HEK293T (cell line): ENCODE data around the gene CIP2A.

Source experiments
- CTCF ChIA-PET: fragments of 350-600 bp; formaldehyde crosslinking; extraction: SDS; loops from one replicate; lab custom pipeline; 2021; ENCODE audit warnings: antibody characterized with exemption, inconsistent platforms; lab: Yijun Ruan, JAX
- POLR2A ChIA-PET: fragments of 350-600 bp; formaldehyde crosslinking; extraction: SDS; loops from one replicate; lab custom pipeline; 2020; ENCODE audit warnings: antibody characterized with exemption, inconsistent platforms; lab: Yijun Ruan, JAX
- DNase-seq: peaks from one replicate; pipeline ENCODE4 v3.0.0; 2012; ENCODE audit warnings: mixed read lengths; ENCODE audit errors: extremely low spot score
- ARNT ChIP-seq: fragments of 450-650 bp; IDR thresholded peaks from 2 replicates; pipeline ENCODE4 v1.6.1; 2017; ENCODE audit warnings: mild to moderate bottlenecking
- BHLHE40 ChIP-seq: fragments of 450-650 bp; IDR thresholded peaks from 2 replicates; pipeline ENCODE4 v1.6.1; 2016; ENCODE audit warnings: mild to moderate bottlenecking, moderate library complexity, borderline replicate concordance
- CTBP1 ChIP-seq: fragments of 450-650 bp; IDR thresholded peaks from 2 replicates; pipeline ENCODE4 v1.6.1; 2016; ENCODE audit warnings: borderline replicate concordance
- ELF4 ChIP-seq: fragments of 450-650 bp; IDR thresholded peaks from 2 replicates; pipeline ENCODE4 v1.6.1; 2017; ENCODE audit warnings: antibody characterized with exemption
- FOXA1 ChIP-seq: fragments of 450-650 bp; IDR thresholded peaks from 2 replicates; pipeline ENCODE4 v1.6.1; 2016; ENCODE audit warnings: mild to moderate bottlenecking
- FOXK2 ChIP-seq: fragments of 450-650 bp; IDR thresholded peaks from 2 replicates; pipeline ENCODE4 v1.6.1; 2016; ENCODE audit warnings: mild to moderate bottlenecking
- FOXM1 ChIP-seq: fragments of 450-650 bp; IDR thresholded peaks from 2 replicates; pipeline ENCODE4 v1.6.1; 2017; ENCODE audit warnings: mild to moderate bottlenecking, borderline replicate concordance
- HDGF ChIP-seq: fragments of 450-650 bp; IDR thresholded peaks from 2 replicates; pipeline ENCODE4 v1.6.1; 2017; ENCODE audit warnings: antibody characterized with exemption, borderline replicate concordance
- L3MBTL2 ChIP-seq: fragments of 450-650 bp; conservative IDR thresholded peaks from 2 replicates; pipeline ENCODE4 v1.6.1; 2016; ENCODE audit warnings: mild to moderate bottlenecking
- LEF1 ChIP-seq: fragments of 450-650 bp; IDR thresholded peaks from 2 replicates; pipeline ENCODE4 v1.6.1; 2017; ENCODE audit warnings: mild to moderate bottlenecking, borderline replicate concordance
- NFRKB ChIP-seq: fragments of 450-650 bp; IDR thresholded peaks from 2 replicates; pipeline ENCODE4 v1.6.1; 2016; ENCODE audit warnings: mild to moderate bottlenecking, moderate library complexity
- SP1 ChIP-seq: fragments of 450-650 bp; IDR thresholded peaks from 2 replicates; pipeline ENCODE4 v1.6.1; 2017
- SUZ12 ChIP-seq: fragments of 450-650 bp; IDR thresholded peaks from 2 replicates; pipeline ENCODE4 v1.6.1; 2016; ENCODE audit warnings: mild to moderate bottlenecking
- TARDBP ChIP-seq: fragments of 450-650 bp; IDR thresholded peaks from 2 replicates; pipeline ENCODE4 v1.6.1; 2016
- ZNF384 ChIP-seq: fragments of 450-650 bp; IDR thresholded peaks from 2 replicates; pipeline ENCODE4 v1.6.1; 2016
- TF ChIP-seq, protein P1 (sequence below): fragments of 450-650 bp; IDR thresholded peaks from 2 replicates; pipeline ENCODE4 v1.6.1; 2016

Gene CIP2A

DNA sequence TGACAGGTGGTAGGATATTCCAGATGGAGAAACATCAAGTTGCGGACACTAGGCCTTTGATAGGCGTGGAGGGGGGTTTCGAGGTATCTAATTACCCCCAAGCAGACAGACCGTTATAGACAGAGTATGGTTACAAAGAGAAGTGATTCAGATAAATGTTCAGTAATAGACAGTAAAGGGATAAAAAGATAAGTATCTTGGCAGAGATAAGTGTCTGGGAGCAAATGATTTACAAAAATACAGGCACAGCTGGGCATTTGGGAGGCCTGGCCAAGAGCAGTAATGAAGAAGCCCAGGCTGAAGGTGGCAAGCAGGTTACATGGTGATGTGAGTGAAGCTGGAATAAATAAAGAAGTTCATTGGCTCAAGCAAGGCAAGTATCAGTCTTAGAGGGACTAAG is 78.2 kb downstream of the CIP2A start:
- no peak for DNase-seq
- TF ChIP-seq LEF1 (no peak), FOXA1 (no peak), SUZ12 (no peak), ARNT (no peak), L3MBTL2 (no peak), FOXK2 (no peak), BHLHE40 (no peak), CTBP1 (no peak), ZNF384 (no peak), TARDBP (no peak)
- POLR2A ChIA-PET: no interaction called here
- CTCF ChIA-PET: interaction anchor here (0.6 kb wide), 1 partner anchor 560 kb away, joined by 9 read pairs; no protein-coding TSS in a partner anchor

DNA sequence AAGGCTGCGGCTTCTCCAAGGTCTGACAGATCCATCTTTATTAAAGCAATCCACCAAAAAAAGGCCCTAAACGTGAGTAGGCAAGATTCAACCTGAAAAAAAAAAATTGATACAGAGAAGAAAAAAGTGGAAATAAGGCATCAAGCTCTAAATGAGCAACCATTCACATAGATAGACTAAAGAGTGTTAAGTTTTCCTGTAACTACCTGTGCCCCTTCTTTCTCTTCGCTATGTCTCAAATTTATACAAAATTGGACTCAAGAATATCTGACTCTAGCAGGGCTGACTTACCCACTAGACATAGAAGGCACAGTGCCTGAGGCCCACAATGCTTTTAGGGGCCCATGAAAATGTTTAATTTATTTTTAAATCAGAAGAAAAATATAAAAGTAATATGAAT is 78.7 kb downstream of the CIP2A start, which contains the start of gene MYH15:
TSS of gene MYH15 (minus strand) at position 101 of the 400 bp plus-strand sequence. CDS start at position 35, 66 bp downstream.
- POLR2A ChIA-PET: no interaction called here
- CTCF ChIA-PET: no interaction called here
- TF ChIP-seq L3MBTL2 (no peak), ZNF384 (no peak), TARDBP (no peak), SUZ12 (no peak), HDGF (no peak), FOXK2 (no peak), SP1 (no peak), NFRKB (no peak), CTBP1 (no peak), FOXA1 (no peak), BHLHE40 (no peak), LEF1 (no peak), ARNT (no peak), FOXM1 (no peak), ELF4 (no peak)
- TF ChIP-seq, protein P1, sequence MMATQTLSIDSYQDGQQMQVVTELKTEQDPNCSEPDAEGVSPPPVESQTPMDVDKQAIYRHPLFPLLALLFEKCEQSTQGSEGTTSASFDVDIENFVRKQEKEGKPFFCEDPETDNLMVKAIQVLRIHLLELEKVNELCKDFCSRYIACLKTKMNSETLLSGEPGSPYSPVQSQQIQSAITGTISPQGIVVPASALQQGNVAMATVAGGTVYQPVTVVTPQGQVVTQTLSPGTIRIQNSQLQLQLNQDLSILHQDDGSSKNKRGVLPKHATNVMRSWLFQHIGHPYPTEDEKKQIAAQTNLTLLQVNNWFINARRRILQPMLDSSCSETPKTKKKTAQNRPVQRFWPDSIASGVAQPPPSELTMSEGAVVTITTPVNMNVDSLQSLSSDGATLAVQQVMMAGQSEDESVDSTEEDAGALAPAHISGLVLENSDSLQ: no peak
- no peak for DNase-seq

DNA sequence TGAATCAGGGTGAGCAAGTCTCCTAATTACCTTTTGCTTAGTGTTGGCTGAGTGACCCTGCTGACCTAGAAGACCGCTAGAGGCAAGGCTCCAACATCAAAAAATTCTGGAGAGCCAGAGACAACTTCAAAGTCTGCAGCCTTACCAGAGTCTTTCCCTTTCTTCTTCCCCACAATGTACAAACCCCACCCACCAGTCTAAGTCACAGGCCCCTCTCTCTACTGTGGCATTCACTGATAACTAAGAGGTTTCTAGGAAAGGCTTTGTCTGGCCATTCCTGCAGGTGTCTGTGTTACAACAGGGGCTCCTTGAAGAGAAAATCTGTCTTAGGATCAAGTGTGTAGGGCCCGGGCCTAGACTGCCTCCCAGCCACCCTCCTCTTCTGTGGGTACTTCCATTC is 79.4 kb downstream of the CIP2A start:
- POLR2A ChIA-PET: no interaction called here
- CTCF ChIA-PET: no interaction called here
- TF ChIP-seq LEF1 (no peak), FOXM1 (no peak)
- DNase-seq: no peak

DNA sequence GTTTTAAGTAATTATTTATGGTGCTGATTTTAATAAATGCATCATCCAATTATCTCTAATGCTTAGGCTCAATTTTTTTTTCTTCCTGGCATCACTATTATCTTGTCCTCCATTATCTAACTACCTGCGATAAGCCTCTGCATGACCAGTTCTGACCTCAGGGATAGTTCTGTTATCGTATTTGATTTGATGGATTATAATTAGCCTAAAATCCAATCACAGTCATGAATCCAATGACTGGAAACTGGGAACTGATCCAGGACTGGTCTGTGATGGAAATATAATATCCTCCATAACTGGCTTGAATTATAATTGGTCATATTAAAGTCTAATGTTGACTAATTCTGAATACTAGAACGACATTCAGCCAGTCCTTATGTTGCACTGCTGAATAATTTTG is 80.0 kb downstream of the CIP2A start:
- CTCF ChIA-PET: no interaction called here
- POLR2A ChIA-PET: no interaction called here
- no peak for DNase-seq
- TF ChIP-seq FOXA1: no peak
- TF ChIP-seq ARNT: no peak
- no peak for TF ChIP-seq ELF4
- TF ChIP-seq SP1: no peak
- TF ChIP-seq, protein P1: no peak
- TF ChIP-seq ZNF384: no peak
- TF ChIP-seq HDGF: no peak
- TF ChIP-seq FOXK2: no peak
- no peak for TF ChIP-seq CTBP1
- no peak for TF ChIP-seq TARDBP
- no peak for TF ChIP-seq LEF1

DNA sequence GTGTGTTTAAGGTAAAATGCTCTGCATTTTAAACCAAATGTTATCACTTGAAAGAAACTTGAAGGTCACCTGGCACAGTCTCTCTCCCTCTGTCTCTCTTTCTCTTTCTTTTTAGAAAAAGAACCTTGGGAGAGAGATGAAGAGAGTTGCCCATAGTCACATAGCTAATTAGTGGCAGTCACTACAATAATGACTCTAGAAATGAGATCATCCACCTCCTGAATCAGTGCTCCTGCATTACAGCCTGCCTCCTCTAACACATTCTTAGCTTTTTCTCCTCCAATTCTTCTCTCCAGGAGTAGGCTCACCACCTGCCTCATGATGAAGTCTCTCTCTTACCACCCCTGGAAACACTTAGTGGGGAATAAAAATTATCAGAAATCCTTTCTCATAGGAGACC is 81.3 kb downstream of the CIP2A start:
- POLR2A ChIA-PET: interaction anchor here (1.5 kb wide), 1 partner anchor 81 kb away, joined by 4 read pairs; the partner anchor contains the start of genes CIP2A and DZIP3
- CTCF ChIA-PET: interaction anchor here (0.6 kb wide), 1 partner anchor 16 kb away, joined by 3 read pairs; no protein-coding TSS in a partner anchor
- TF ChIP-seq, protein P1: no peak
- TF ChIP-seq TARDBP: no peak
- TF ChIP-seq LEF1: no peak
- TF ChIP-seq SUZ12: no peak
- DNase-seq: no peak

- no peak for TF ChIP-seq SUZ12
- TF ChIP-seq L3MBTL2: no peak
- ChIA-PET POLR2A (no interaction called here), CTCF (interaction anchor here (0.5 to 1.1 kb wide), 4 partner anchors 18 to 447 kb away, joined by 4 to 5 read pairs (median 4); no protein-coding TSS in a partner anchor)
- no peak for DNase-seq
Observed at GRCh38 chr3:108505811-108506210, 83.4 kb downstream of the CIP2A start.

DNA sequence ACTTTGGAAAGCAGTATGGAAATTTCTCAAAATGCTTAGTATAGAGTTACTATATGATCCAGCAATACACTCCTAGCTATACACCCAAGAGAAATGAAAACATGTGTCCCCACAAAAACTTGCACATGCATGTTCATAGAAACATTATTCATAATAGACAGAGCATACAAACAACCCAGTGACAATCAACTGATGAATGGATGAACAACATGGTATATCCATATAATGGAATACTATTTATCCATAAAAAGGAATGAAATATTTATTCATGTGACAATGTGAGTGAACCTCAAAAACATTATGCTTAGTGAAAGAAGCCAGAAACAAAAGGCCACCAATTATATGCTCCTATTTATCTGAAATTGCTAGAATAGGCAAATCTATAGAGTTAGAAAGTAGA is 85.5 kb downstream of the CIP2A start:
- CTCF ChIA-PET: no interaction called here
- POLR2A ChIA-PET: no interaction called here
- DNase-seq: no peak
- TF ChIP-seq CTBP1 (no peak), ELF4 (no peak), FOXM1 (no peak), NFRKB (no peak)
